Fibroblast of gingiva (primary cell): Measurements from ENCODE around the gene PHRF1.

ENCODE experiments used
- DNase-seq: peaks from one replicate; pipeline ENCODE4 v3.0.0-alpha.2; 2011; ENCODE audit warnings: low read depth

PHRF1 gene

GRCh38 chr11:615504-616319, 39.4 kb downstream of the PHRF1 start, which contains the start of gene IRF7:
Gene IRF7, minus strand, starts transcription at chr11:615950. Its CDS starts 586 bp downstream, at chr11:615364.
- peak; percentile 91 for DNase-seq

- no peak for DNase-seq
Observed at GRCh38 chr11:616320-617198, 40.3 kb downstream of the PHRF1 start.

GRCh38 chr11:617199-617911, 41.1 kb downstream of the PHRF1 start:
- no peak for DNase-seq

DNA sequence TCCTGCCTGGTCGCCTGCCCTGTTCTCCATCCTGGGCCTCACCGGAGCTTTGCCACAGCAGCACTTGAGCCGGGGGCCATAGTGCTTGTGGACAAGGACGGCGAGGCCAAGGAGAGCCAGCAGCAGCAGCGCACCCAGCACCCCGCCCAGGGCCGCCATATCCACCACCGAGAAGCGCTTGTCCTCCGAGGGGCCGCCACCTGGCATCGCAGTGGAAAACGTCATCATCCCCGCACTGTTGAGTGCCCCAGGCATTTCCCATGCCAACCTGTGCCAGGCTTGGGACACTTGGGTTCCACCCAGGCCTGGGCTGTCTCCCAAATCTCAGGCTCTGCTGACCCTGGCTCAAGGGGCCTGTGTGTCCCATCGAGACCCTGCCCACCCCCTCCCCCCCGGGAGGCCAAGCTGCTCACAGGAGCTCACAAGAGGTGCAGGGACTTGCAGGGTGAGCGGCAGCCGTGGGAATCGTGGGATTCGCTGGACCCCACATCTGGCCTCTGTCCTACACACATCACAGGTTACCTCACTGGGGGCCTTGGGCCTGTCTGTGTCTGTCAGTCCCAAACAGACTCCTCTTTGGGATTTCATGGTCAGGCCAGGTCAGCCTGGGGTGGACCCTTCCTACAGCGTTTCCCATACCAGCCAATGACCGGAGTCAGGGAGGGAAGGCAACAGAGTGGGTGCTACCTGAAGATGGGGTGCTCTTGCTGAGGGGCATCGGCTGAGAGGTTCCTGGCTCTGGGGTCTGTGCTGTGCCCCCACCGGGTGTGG, 41.8 kb downstream of the PHRF1 start:
- no peak for DNase-seq

DNA sequence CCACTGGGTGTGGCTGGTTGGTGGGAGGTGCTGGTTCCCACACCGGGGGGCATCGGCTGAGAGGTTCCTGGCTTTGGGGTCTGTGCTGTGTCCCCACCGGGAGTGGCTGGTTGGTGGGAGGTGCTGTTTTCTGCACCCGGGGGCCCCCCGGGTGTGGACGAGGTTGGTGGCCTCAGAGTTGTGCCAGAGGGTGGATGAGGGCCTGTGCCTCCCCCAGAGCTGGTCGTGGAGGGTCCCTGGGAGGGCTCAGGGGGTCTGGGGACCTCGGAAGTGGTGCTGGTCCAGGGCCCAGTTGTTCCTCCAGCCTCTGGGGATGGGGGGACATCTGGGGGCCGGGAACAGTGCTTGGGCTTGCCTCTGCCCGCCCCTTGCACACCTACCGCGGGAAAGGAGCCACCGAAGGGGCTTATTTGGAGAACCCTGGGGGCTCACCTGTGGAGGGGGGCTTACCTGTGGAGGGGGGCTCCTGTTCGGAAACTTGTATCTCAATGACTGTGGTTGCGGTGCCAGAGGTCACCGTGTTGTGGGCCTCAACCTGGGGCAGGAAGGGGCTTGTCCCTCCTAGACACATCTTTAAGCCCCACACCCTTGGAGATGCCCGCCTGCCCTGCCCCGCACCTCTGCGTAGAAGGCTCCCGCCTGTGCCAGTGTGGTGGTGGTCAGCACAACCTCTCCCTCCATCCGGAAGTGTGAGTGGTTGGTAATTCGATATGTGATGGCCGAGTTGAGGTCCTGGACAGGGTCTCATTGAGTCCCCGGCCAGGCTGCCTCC, 42.8 kb downstream of the PHRF1 start:
- no peak for DNase-seq

- no peak for DNase-seq
Observed at GRCh38 chr11:619628-620050, 43.4 kb downstream of the PHRF1 start.

- DNase-seq: no peak
Observed at GRCh38 chr11:620201-620600, 43.9 kb downstream of the PHRF1 start.

- no peak for DNase-seq
Observed at GRCh38 chr11:620935-621814, 44.9 kb downstream of the PHRF1 start.

GRCh38 chr11:621838-622237, 45.6 kb downstream of the PHRF1 start:
- DNase-seq: no peak

GRCh38 chr11:623349-623869, 47.1 kb downstream of the PHRF1 start:
- no peak for DNase-seq

DNA sequence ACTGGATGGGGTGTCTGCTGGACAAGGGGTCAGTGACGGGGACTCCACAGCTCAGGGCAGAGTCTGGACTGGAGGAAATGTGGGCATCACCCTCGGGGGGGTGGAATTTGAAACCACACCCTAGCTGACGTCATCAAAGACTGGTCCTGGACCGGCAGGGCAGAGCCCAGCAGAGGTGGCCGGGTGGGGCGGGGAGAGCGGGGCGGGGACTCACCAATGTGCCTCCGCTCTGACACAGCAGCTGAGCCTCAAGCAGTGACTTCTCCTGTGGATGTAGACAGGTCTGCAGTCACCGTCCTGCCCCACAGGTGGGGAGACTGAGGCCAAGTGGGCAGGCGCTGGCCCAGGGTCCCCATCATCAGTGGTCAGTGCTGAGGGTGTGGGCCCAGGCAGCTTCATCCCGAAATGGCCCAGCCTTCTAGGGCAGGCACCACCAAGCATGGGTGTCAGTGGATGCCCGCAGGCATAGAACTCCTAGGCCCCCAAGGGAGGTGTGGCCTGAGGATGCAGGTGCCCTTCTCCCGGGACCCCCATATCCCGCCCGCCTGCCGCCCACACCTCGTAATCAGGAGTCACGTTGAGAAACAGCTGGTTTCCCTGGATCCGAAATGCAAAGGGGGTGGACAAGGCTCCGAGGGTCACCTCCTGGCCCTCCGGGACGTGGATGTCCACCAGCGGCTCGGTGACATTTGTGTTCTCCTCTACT, 47.9 kb downstream of the PHRF1 start:
- no peak for DNase-seq

GRCh38 chr11:624705-625635, 48.7 kb downstream of the PHRF1 start, which contains the start of gene CDHR5:
Gene CDHR5, minus strand, starts transcription at chr11:624955. Its CDS starts 53 bp downstream, at chr11:624902.
- DNase-seq: no peak

- DNase-seq: no peak
Observed at GRCh38 chr11:625636-626268, 49.5 kb downstream of the PHRF1 start.

- DNase-seq: no peak
Observed at GRCh38 chr11:626475-627307, 50.4 kb downstream of the PHRF1 start, which contains the start of gene SCT. Gene SCT, minus strand, starts transcription at chr11:627181. Its CDS starts 38 bp downstream, at chr11:627143.

DNA sequence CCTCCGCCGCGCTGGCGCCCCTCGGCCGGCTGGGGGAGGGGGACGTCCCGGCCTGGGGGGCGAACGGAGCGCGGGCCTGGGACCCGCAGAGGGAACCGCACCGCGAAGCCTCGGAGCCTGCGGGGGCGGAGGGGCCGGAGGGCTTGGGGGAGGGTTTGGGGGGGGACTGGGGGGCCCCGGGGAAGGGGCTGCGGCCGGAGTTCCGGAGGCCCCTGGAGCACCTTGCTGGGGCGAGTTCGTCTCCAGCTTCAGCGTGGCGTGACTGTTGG, 51.0 kb downstream of the PHRF1 start:
- no peak for DNase-seq

DNA sequence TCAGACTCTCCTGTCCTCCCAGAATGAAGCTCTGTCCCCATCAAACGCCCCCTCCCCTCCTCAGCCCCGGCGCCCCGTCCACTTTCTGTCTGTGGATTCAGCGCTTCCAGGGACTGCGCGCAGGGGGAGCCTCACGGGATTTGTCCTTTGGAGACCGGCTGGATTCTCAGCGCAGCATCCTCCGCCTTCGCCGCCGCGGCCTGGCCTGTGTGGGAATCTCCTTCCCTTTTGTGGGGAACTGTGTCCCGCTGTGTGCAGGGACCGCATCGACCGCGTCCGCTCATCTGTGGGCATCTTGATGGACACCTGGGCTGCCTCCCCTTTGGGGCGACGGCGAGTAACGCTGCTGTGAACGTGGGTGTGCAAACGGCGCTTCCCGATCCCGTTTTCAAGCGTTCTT, 51.8 kb downstream of the PHRF1 start:
- no peak for DNase-seq
